ENCODE measurements around the gene MYO7B.

Gene MYO7B

GRCh38 chr2:127535422-127535901 is at the start of gene MYO7B:
TSS of gene MYO7B (plus strand) at chr2:127535683. CDS start at chr2:127559723, 24,040 bp downstream.
- no peak within 1 kb of the TSS for H3K4me3 ChIP-seq (replicated peaks; ENCODE audit: low read depth, low read length)
- DNase-seq (ENCODE audit: extremely low read depth, low read depth): no peak
- TF ChIP-seq CTCF (IDR thresholded peaks at IDR 0.05; ENCODE audit: low read depth, low read length, missing control alignments): no peak

GRCh38 chr2:127485694-127486071 is 49.8 kb upstream of the MYO7B start:
- no peak for TF ChIP-seq CTCF (IDR thresholded peaks at IDR 0.05; ENCODE audit: low read depth, low read length, missing control alignments)
- H3K4me3 ChIP-seq (replicated peaks; ENCODE audit: low read depth, low read length): no peak overlapping the region

GRCh38 chr2:127486247-127487058 is 49.0 kb upstream of the MYO7B start:
- TF ChIP-seq CTCF (IDR thresholded peaks at IDR 0.05; ENCODE audit: low read depth, low read length, missing control alignments): no peak
- DNase-seq (ENCODE audit: extremely low read depth, low read depth): no peak
- H3K4me3 ChIP-seq (replicated peaks; ENCODE audit: low read depth, low read length): no peak overlapping the region

More at GRCh38 chr2:127485694-127486071, 49.8 kb upstream of the MYO7B start:
- DNase-seq (ENCODE audit: extremely low read depth, low read depth): no peak

- no peak for DNase-seq (ENCODE audit: extremely low read depth, low read depth)
- no peak for TF ChIP-seq CTCF (IDR thresholded peaks at IDR 0.05; ENCODE audit: low read depth, low read length, missing control alignments)
- no peak overlapping the region for H3K4me3 ChIP-seq (replicated peaks; ENCODE audit: low read depth, low read length)
Measured at GRCh38 chr2:127490283-127490682, 45.2 kb upstream of the MYO7B start.

- no peak overlapping the region for H3K4me3 ChIP-seq (replicated peaks; ENCODE audit: low read depth, low read length)
- TF ChIP-seq CTCF (IDR thresholded peaks at IDR 0.05; ENCODE audit: low read depth, low read length, missing control alignments): no peak
- DNase-seq (ENCODE audit: extremely low read depth, low read depth): no peak
Measured at GRCh38 chr2:127498386-127498785, 37.1 kb upstream of the MYO7B start.

GRCh38 chr2:127503491-127503890 is 32.0 kb upstream of the MYO7B start:
- no peak for DNase-seq (ENCODE audit: extremely low read depth, low read depth)
- no peak for TF ChIP-seq CTCF (IDR thresholded peaks at IDR 0.05; ENCODE audit: low read depth, low read length, missing control alignments)
- H3K4me3 ChIP-seq (replicated peaks; ENCODE audit: low read depth, low read length): no peak overlapping the region
